Measurements from ENCODE around the gene ATG16L2.
"Not testable (repeated sequence)": the region's sequence is repeated elsewhere in the genome, so short reads cannot be mapped to it uniquely, and the experiment has no call there.

ATG16L2 gene

DNA sequence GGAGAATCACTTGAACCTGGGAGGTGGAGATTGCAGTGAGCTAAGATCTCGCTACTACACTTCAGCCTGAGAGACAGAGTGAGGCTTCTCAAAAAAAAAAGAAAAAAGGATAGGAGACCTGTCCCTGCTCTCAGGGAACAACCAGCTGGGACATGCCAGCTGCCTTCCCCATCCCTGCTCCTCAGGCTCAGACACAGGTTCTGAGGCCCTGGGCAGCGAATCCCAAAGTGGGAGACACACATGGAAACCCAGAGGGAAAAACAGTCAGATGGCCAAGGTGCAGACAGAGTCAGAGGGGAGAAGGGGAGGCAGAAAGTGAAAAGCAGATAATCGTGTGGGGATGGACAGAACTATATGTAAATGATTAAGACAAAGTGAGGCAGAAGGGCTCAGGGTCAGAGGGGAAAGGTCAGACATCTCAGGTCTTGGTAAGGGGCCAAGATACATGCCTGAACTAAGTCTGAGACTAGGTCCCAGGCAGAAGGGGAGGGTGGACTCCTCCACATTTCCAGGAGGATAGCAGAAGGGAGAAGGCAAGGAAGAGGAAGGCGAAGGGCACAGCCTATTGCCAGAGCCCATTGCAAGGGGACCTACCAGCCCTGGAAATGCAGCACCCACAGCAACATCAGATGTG, 34.6 kb upstream of the ATG16L2 start:
- DNase-seq (ENCODE audit: low spot score): no peak

DNA sequence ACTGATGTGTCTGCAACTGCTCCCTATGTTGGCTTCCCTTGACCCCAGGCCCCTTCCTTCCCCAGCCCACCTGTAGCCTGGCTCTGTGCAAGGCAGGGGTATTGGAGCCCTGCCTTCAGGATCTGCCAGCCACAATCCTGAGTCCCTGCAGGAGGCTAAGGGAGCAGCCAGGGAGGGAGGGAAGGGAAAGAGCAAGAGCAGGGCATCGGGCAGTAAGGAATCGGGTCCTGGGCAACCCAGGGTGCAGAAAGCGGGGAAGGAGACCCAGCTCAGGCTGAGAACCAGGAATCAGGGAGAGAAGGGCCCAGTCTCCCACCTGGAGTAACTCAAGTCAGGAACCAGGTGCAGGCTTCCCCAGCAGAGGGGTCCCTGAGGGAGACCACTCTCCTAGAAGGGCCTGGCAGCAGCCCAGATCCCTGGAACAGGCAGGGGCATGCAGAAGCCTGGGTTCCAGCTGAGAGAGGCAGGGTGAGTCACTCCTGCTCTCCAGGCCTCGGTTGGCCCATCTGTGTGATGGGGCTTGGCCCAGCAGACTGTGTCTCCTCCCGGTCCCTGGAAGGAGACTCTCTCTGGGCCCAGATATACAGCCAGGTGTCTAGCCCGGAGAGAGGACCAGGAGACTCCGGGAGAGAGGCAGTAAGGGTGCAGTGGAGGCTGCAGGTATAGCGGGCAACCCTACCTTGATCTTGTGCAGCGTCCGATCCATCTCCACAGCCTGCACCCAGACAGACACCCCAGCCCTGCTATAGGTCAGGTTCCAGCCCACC, 33.7 kb upstream of the ATG16L2 start:
- no peak for DNase-seq (ENCODE audit: low spot score)

DNA sequence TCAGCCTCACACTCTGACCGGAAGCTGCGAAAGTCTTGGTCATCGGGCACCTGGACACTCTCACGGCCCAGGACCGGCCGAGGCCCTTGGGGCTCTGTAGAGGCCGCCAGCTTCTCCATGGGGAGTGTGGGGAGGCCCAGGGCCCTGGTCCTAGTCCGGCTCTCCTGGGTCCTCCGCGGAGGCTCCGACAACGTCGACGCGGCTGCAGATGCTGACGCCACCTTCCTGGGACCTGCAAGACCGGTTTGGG, 33.2 kb upstream of the ATG16L2 start:
- no peak for DNase-seq (ENCODE audit: low spot score)

DNA sequence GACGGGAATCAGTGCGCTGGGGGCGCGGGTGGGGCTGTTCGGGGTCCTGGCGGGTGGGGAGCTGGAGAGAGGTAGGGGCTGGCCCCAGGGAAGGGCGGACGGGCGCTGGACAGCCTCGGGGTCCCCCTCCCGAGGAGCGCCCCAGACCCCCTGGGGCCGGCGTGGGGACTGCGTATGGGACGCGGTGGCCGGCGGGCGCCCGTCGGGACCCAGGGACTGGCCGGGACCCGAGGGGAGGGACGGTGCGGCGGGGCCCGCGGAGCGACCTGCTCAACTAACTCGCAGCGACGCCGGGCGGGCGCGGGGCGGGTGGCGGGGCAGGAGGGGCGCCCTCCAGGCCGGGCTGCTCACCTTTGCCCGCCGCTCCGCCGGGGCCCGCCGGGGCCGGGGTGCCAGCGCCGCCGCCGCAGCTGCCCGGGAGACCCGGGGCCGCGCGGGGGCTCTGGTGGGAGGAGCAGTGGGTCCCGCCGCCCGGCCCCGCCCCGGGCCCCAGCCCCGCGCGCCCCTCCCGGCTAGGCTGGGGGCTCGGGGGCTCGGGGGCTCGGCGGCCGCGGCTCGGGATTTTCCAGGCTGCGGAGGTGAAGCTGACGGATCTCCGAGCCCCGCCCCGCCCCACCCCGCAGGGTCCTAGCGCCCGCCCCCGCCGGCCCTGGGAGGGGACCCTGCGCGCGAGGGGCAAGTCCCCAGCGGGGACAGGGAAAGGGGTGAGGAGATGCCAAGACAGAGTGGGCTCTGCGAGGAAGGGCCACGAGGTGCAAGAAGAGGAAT, 32.7 kb upstream of the ATG16L2 start:
- DNase-seq (ENCODE audit: low spot score): no peak

DNA sequence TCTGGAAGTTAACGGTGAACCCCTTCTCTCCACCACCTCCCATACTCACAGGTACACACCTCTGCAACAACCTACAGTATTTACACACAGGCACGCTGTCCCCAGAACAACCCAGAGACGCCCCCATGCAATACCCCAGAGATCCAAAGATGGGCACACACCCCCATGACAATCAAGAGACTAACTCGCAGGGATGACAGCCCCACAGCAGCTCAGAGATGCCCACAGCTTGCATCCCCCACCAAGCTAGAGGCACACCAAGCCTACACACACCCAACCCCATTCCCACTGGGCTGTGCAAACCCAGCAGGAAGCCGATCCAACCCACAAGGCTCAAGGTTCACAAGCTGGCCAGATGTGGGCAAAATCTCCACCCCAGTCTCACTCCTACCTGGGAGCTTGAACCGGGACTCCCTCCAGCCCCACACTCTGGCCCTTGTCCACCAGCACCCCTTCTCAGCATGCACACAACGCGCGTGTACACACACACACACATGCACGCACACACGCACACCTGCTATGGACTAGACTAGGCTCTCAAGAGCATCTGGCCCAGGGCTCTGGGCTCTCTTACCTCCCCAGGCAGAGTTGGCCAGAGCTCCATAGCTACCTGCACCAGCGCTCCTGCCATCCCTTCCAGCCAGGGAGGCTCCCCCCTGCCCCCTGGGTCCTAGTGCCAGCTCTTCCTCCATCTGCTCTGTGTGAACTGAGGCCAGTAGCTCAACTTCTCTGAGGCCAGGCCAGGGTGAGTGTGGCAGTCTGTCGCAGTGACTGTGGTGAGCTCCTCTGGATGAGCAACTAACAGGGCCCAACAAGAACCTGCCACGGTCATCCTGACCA, 31.9 kb upstream of the ATG16L2 start:
- no peak for DNase-seq (ENCODE audit: low spot score)

DNA sequence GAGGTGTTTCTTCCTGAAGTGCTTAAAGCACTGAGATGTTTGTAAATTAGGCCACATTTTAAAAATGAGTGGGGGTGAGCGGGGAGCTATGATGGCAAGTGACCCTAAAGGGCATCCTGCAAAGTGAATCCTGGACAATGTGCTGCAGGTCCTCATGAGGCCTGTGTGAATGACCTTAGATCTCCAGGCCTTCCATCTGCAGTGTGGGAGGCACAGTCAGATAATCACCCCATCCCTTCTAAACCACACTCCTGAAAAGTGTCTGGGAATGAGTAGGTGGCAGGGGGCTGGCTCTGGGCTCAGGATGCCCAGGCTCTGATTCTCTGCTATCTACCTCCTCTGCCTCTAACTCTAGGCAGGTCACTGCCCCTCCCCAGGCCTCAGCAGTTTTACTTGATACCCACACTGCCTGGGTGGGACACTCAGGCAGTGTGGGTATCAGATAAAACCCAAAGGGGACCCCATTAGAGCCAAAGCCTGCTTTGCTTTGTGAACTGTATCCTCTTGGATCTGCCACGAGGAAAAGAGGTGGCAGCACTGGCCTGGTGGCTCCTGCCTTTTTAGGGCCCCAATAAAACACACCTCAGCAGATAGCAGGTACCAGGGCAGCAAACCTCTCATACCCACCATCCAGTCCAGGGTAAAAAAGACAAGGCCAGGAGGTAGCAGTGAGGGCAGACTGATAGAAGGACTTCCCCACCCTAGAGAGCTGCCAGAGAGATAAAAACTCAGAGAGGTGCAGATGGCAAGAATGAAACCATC, 30.9 kb upstream of the ATG16L2 start:
- DNase-seq (ENCODE audit: low spot score): no peak

DNA sequence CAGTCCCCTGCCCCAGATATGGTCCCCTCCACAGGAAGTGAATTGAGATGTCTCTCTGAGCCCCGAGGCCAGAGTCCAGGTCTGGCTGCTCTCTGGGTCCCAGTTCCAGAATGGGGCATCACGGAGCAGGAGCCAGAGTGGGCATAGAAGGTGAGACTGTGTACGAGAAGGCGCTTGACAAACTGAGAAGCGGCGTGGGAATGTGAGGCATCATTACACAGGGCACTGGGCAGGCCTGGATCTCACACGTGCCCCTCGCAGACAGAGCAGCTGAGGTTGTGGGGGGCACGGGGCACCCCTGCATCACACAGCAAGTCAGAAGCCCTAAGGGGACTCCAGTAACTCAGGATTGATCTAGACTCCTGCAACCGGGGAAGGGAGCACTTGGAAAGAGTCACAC, 29.5 kb upstream of the ATG16L2 start:
- no peak for DNase-seq (ENCODE audit: low spot score)

DNA sequence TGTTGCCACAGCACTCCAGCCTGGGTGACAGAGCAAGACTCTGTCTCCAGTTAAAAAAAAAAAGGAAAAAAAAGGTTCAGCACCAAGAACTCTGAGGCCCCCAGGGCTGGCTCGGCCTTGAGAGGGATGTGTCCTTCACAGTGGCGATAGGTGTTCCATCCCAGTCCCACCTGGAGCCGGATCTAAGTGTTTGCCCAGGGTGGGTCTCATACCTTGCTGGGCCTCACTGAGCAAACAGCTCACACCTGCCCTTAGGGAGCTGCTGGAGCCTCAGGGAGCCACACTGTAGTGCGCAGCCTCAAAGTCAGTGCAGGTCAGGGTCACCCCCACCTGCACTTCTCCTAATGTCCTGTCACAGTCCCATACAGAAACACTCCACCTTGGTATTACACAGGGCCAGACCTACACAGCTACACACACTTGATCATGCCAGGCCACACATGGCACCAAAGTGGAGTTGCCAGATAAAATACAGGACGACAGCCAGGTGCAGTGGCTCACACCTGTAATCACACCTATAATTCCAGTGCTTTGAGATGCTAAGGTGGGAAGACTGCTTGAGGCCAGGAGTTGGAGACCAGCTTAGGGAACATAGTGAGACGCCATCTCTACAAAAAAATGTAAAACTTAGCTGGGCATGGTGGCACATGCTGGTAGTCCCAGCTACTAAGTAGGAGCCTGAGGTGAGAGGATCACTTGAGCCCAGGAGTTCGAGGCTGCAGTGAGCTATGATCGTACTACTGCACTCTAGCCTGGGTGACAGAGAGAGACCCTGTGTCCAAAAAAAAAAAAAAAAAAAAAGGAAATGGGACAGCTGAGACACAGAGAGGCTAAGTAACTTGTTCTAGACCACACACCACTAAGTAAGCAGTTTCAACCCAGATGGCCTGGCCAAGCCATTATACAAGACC, 27.7 kb upstream of the ATG16L2 start:
- no peak for DNase-seq (ENCODE audit: low spot score)

DNA sequence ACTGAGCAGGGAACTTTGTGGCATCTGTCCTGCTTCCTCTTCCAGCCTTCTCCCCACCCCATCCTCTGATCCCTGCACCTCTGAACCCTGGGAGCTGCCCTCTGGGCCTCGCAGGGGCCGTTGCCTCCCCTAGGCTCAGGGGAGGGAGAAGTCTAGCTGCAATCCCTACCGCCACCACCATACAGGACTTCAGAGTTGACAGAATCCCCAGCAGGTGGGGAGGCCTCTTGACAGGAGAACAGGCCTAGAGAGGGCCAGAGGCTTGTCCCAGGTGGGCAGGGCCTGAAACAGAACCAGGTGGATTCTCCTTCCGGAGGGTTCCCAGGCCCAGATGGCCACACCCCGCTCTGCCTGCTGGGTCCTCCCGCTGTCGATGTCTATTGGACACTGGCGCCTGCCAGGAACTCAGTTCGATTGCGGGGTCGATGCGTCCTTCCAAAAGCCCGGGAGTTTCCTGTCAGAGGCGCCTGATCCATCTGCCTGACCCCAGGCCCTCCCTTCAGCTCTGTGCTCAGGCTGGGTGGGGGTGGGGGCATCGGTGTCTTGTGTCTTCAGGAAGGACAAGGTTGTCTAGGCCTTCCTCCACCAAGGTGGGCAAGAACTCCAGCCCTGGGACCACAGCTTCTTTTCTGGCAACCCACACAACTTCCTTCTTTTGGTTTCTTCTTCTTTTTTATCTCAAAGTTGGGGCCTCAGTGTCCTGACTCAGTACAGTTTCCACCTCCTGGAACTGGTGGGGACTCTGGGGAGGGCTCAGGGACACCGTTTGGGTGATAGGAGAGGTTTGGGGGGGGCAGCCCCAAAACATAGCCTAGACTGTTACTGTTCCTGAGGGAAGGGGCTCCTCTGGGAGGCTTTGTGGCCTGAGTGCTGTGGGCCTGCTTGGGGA, 26.8 kb upstream of the ATG16L2 start:
- peak; percentile 72 for DNase-seq (ENCODE audit: low spot score)

DNA sequence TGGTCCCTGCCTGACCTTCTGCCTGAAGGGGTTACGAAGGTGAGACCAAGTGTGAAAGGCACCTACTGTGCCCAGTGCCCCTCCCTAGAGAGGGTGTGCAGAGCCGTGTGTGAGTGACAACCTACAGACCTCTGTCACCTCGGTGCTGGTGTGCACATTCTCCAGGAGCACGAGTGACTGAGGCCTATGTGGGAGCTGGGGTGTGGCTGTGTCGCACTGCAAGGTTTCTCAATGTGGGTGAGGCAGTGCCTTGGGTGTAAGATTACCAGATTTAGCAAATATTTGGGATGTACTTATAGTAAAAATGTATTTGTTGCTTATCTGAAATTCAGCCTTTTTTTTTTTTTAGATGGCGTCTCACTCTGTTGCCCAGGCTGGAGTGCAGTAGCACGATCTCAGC, 26.0 kb upstream of the ATG16L2 start:
- DNase-seq (ENCODE audit: low spot score): no peak

DNA sequence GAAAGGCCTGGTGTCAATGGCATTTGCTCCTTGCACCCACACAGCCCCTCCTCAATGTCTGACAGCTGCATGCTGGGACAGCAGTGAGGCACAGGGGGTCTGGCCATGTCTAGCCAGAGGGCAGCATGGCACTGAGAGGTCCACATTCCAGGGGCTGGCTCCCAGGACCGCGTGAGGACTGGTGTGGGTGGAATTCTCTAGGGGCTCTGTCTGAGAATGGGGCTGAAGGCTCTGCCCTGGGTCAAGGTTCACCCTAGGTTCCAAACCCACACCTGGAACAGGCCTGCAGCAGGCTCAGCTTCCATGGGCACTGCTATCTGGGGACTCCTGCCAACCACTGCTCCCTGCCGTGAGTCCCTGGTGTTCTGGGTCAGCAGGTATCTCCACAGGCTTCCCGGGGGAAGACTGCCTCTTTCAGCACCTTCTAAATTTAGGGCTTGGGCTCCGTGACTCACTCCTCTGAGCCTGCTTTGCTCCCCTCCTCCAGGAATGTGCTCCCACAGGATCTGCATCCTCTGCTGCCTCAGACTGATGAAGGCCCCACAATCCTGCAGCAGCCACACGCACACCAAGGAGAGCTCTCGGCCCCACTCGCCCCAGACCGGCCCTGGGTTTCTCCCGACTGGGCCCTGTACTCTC, 24.6 kb upstream of the ATG16L2 start:
- no peak for DNase-seq (ENCODE audit: low spot score)

DNA sequence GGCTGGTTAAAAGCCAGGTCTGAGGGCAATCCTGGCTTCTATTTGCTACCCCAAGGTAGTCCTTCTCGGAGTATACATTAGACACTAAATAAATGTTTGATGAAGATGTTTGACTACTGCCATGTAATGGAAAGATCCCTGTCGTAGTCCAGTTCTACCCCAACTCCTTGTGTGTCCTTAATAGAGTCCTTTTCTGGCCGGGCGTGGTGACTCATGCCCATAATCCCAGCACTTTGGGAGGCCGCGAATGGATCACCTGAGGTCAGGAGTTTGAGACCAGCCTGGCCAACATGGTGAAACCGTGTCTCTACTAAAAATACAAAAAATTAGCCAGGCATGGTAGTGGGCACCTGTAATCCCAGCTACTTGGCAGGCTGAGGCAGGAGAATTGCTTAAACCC, 23.0 kb upstream of the ATG16L2 start:
- DNase-seq (ENCODE audit: low spot score): not testable (repeated sequence)

DNA sequence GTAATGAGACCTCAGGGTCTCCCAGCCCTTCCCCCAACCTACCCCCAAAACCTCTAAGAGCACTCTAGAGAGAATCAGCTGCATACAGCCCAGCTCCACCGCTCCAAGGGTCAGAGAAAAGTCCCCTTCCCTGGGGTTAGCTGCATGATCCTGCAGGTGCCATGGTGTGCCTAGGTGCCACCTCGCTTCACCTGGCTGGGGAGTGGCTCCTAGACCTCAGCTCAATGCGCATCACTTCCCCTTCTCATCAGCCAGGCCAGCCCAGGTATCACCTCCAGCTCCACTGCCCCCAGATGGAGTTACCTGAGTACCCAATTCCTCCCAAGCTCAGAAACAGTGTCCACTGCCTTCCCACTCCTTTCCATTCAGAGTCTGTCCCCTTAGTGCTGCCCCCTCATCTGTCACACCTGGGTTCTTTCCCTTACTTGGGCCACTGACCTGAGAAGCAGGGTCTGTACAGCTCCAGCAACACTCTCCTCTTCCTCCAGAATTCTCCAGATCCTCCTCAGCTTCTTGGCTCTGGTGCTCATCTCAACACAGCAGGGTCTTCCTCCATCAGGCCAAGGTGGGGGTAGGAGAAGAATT, 21.7 kb upstream of the ATG16L2 start:
- DNase-seq (ENCODE audit: low spot score): no peak

DNA sequence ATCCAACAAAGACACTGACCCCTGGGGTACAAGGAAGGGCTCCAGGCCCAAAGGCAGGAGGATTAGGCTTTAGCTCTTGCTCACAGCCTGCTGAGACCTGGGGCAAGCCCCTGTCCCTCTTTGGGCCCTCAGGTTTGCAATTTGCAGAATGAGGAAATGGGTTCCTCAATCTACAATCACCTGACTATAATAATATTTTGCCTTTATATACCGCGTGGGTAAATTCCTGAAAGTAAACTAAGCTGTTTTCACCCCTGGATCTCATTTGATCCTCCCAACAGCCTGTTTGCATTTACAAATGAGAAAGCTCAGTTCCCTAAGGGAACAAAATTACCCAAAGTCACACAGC, 21.2 kb upstream of the ATG16L2 start:
- DNase-seq (ENCODE audit: low spot score): no peak

DNA sequence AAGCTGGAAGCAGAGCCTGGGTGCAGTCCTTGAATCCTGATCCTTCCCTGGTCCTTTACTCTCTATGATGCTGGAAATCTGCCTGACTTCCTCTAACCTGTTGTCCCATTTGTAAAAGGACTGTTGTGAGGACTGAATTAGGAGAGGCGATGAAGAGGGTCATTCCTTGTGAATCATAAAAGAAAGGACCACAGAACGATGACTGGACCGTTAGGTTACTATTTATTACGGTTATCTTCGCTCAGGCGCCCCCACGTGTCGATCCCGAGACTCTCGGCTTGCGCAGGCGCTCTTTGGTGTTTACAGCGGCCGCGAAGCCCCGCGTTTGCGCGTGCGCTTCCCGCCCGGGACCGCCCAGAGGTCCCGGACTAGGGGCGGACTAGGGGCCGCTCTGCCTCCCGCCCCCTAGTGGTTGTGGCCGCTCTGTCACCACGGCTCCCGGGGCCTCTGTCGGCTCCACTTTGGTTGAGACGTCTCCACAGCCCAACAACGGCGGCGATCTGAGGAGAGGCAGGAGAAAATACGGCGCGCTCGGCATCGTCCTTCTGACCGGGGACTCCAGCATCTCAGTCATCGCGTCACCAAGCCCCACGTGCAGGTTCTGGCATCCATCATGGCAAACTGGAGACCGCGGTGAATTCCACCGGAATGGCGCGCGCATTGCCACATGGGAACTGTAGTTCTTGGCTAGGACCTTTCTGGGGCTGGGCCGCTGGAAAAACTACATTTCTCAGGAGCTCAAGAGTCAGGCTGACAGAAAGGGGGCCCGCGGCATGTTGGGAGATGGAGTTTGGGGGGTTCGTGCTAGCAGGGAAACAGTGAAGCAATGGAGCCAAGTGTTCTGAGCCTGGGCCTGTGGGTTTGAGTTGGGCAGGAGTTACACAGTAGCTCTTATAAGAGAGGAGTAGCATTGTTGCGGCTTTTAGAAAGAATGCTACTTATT, 20.5 kb upstream of the ATG16L2 start, which contains the start of gene STARD10:
TSS of gene STARD10 (minus strand) at position 623 of the 943 bp plus-strand sequence. CDS start 12,866 bp downstream, outside the sequence.
- DNase-seq (ENCODE audit: low spot score): peak; percentile 97

DNA sequence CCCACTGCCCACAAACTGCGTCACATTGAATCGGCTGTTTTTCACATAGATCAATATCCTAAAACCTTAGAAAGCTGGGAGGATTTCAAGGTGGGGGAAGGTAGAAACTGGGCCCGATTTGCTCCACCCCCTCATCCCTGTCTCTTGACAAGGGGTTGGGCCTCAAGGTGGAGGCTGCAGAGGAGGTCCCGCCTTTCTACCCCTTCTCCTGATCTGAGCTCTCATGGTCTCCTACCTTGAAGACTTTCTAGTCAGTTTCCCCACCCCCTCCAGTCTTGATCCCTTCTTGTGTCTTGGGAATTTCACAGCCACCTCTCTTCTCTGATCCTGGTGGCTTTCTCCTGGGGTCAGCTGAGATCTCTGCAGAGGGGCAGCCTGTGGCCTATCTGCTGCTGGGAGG, 15.8 kb upstream of the ATG16L2 start:
- no peak for DNase-seq (ENCODE audit: low spot score)

DNA sequence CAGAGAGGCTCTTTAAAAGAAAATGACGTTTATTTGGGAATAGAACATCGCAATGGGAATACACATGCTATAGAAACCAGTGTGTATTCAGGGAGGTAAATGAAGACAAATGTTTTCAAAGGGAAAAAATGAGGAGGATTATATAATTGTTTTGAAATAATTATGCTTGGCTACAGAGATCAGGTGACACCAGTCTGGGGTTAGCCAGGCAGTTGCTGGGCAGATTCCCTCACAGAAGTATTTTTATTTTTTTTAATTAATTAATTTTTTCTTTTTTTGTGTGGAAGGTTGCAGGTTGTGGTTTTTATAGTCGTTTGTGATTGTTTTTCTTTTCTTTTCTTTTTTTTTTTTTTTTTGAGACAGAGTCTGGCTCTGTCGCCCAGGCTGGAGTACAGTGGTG, 14.8 kb upstream of the ATG16L2 start:
- DNase-seq (ENCODE audit: low spot score): no peak

DNA sequence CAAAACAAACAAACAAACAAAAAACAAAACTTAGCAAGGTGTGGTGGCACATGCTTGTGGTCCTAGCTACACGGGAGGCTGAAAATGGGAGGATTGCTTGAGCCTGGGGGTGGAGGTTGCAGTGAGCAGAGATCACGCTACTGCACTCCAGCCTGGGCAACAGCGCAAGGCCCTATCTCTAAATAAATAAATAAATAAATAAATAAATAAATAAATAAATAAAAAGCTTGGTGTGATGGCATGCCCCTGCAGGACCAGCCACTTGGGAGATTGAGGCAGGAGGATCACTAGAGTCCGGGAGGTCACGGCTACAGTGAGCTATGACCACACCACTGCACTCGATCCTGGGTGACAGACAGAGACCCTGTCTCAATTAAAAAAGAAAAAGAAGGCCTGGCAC, 11.4 kb upstream of the ATG16L2 start:
- no peak for DNase-seq (ENCODE audit: low spot score)
